K562 (cell line): ENCODE data around the gene USP7. TPM values are rescaled to one million over a fixed set of nuclear protein-coding genes. Genes with fewer than 3 reads are reported as not detected.

Source experiments
- ATAC-seq: fragments of 200-7000 bp; cut with Tn5 transposase; 3 replicates; pipeline ENCODE4 v1.9.1; 2020; ENCODE audit warnings: moderate library complexity
- BruUV-seq: library from RNA; stranded (reverse); fragments of 400-500 nt; replicated peaks from 2 replicates; lab custom pipeline; 2021; lab: Mats Ljungman, UMichigan
- CTCF ChIA-PET: fragments of 300-600 bp; formaldehyde crosslinking; extraction: SDS; loops from one replicate; lab custom pipeline; 2021; ENCODE audit warnings: low intra/inter-chr PET ratio; lab: Yijun Ruan, JAX
- POLR2A ChIA-PET: fragments of 300-600, 350-650 bp; sonication (Branson Sonifier 250); formaldehyde crosslinking; extraction: SDS; loops from one replicate; lab custom pipeline; 2021; ENCODE audit warnings: antibody characterized with exemption, inconsistent platforms; lab: Yijun Ruan, JAX
- DNase-seq, 4 experiments: peaks; one replicate each; pipeline versions ENCODE4 v3.0.0 to v3.0.0-alpha.2; 2011 to 2018; ENCODE audit warnings: low spot score in 3 of 4, mixed read lengths in 3 of 4; ENCODE audit errors: extremely low read depth in 1 of 4
- FAIRE-seq: peaks from 2 replicates; lab custom pipeline; 2011; peaks lifted over from hg19 to GRCh38; lab: Jason Lieb, UNC
- H2AFZ ChIP-seq: 2 replicates; pipeline ENCODE4 v1.6.0; 2011; ENCODE audit warnings: low read depth, low read length, control low read depth, inconsistent platforms
- H3K27ac ChIP-seq: fragments of 200-600 bp; 3 replicates; pipeline ENCODE4 v1.8.0; 2011; ENCODE audit warnings: low read depth, mild to moderate bottlenecking, control low read depth, inconsistent platforms, low read length, moderate library complexity, mixed read lengths; ENCODE audit errors: extremely low read depth
- H3K27me3 ChIP-seq, 2 experiments: fragments of 300-600 bp in 1 of 2; 2 replicates in 1 of 2; 3 replicates in 1 of 2; pipeline versions ENCODE4 v1.6.0 to v1.8.0; 2011; ENCODE audit warnings: inconsistent platforms in 2 of 2, low read length in 2 of 2, mild to moderate bottlenecking in 1 of 2, mixed read lengths in 1 of 2, moderate library complexity in 1 of 2; ENCODE audit not compliant: control insufficient read depth in 2 of 2, insufficient read depth in 2 of 2
- H3K36me3 ChIP-seq: fragments of 300-600 bp; 3 replicates; pipeline ENCODE4 v1.8.0; 2011; ENCODE audit warnings: mild to moderate bottlenecking, low read length, inconsistent platforms; ENCODE audit not compliant: control insufficient read depth, insufficient read depth
- H3K4me1 ChIP-seq, 2 experiments: fragments of 200-600 bp in 1 of 2; replicated peaks in 1 of 2; 2 replicates in 1 of 2; 3 replicates in 1 of 2; pipeline versions ENCODE4 v1.5.1 to v1.8.0; 2011; ENCODE audit warnings: inconsistent platforms in 2 of 2, low read length in 2 of 2, mild to moderate bottlenecking in 1 of 2, mixed read lengths in 1 of 2, moderate library complexity in 1 of 2; ENCODE audit not compliant: control insufficient read depth in 2 of 2, insufficient read depth in 2 of 2
- H3K4me2 ChIP-seq: 2 replicates; pipeline ENCODE4 v1.6.1; 2011; ENCODE audit warnings: low read length, control low read depth, inconsistent platforms, mixed read lengths; ENCODE audit not compliant: insufficient read depth
- H3K4me3 ChIP-seq: fragments of 200-600 bp; sonication (generic), shearing (Covaris generic); 2 replicates; pipeline ENCODE4 v1.5.1; 2016; ENCODE audit warnings: control low read depth, inconsistent platforms
- H3K79me2 ChIP-seq: fragments of 200-600 bp; 3 replicates; pipeline ENCODE4 v1.8.0; 2011; ENCODE audit warnings: low read length, inconsistent platforms; ENCODE audit not compliant: control insufficient read depth, insufficient read depth
- H3K9ac ChIP-seq, 2 experiments: 2 replicates each; pipeline versions ENCODE4 v1.6.0 to v1.6.1; 2011; ENCODE audit warnings: low read depth in 2 of 2, low read length in 2 of 2, control low read depth in 1 of 2, inconsistent platforms in 1 of 2, mild to moderate bottlenecking in 1 of 2, mixed read lengths in 1 of 2; ENCODE audit not compliant: insufficient read depth in 1 of 2
- H3K9me1 ChIP-seq: one replicate; pipeline ENCODE4 v1.6.0; 2011; ENCODE audit warnings: inconsistent platforms, mild to moderate bottlenecking, low read length, moderate library complexity; ENCODE audit not compliant: control insufficient read depth, insufficient read depth
- H3K9me3 ChIP-seq: replicated peaks from 2 replicates; pipeline ENCODE4 v1.5.1; 2011; ENCODE audit warnings: low read depth, low read length, inconsistent platforms; ENCODE audit not compliant: control insufficient read depth, insufficient read depth
- H4K20me1 ChIP-seq: replicated peaks from 2 replicates; pipeline ENCODE4 v1.6.1; 2011; ENCODE audit warnings: low read length, inconsistent platforms, mixed read lengths; ENCODE audit not compliant: control insufficient read depth, insufficient read depth
- FOXA3 ChIP-seq, 2 experiments: fragments of 450-650 bp in 1 of 2; sonication (generic) in 1 of 2; formaldehyde crosslinking; IDR thresholded peaks in 1 of 2; conservative IDR thresholded peaks in 1 of 2; 2 replicates each; pipeline versions ENCODE4 v1.4.0 to v1.8.0; 2020 to 2022; ENCODE audit warnings: mild to moderate bottlenecking in 2 of 2, missing genetic modification reagents in 1 of 2
- HDAC1 ChIP-seq, 2 experiments: fragments of 450-650 bp; IDR thresholded peaks; 2 replicates each; pipeline ENCODE4 v1.6.1; 2016 to 2017; ENCODE audit warnings: inconsistent platforms in 1 of 2, mild to moderate bottlenecking in 1 of 2, moderate library complexity in 1 of 2
- HNRNPLL ChIP-seq: fragments of 200-400 bp; formaldehyde crosslinking; IDR thresholded peaks from 2 replicates; pipeline ENCODE4 v1.6.1; 2017; ENCODE audit warnings: low read length, low read depth, mild to moderate bottlenecking; ENCODE audit not compliant: poor library complexity, severe bottlenecking
- MAFF ChIP-seq: IDR thresholded peaks from 2 replicates; pipeline ENCODE4 v1.6.1; 2012; ENCODE audit warnings: low read length, improper control_type of control experiment
- MTA2 ChIP-seq: fragments of 450-650 bp; IDR thresholded peaks from 2 replicates; pipeline ENCODE4 v1.6.1; 2016; ENCODE audit warnings: low read depth
- POLR2AphosphoS2 ChIP-seq: IDR thresholded peaks from 2 replicates; pipeline ENCODE4 v1.6.1; 2012; ENCODE audit warnings: low read length, improper control_type of control experiment
- SRSF9 ChIP-seq: fragments of 200-400 bp; formaldehyde crosslinking; IDR thresholded peaks from 2 replicates; pipeline ENCODE4 v1.6.1; 2017; ENCODE audit warnings: low read depth, low read length, borderline replicate concordance
- ZKSCAN1 ChIP-seq: fragments of 150-350 bp; IDR thresholded peaks from 2 replicates; pipeline ENCODE4 v1.6.1; 2016; ENCODE audit warnings: low read depth, low read length
- ZNF124 ChIP-seq: sonication (generic); formaldehyde crosslinking; IDR thresholded peaks from 2 replicates; pipeline ENCODE4 v1.8.1; 2022; ENCODE audit warnings: missing genetic modification reagents
- WGBS: fragments of 100-300 bp; shearing (Covaris generic); methylation state at CpG from one replicate; pipeline ENCODE4 v1.1.6; 2016; ENCODE audit warnings: low coverage, mixed read lengths; ENCODE audit not compliant: insufficient coverage; ENCODE audit errors: missing lambda C conversion rate; 5-methylcytosine and 5-hydroxymethylcytosine counted together
- in situ Hi-C: fragments of 300-500 bp; cut with MboI; formaldehyde crosslinking; loops from 4 replicates; pipeline ENCODE4 v1.15.0; 2018; ENCODE audit warnings: inconsistent platforms, mixed read lengths
- intact Hi-C: fragments of 100-400 bp; cut with micrococcal nuclease; formaldehyde crosslinking; loops from 2 replicates; pipeline ENCODE4 v1.14.2; 2022
- polyA plus RNA-seq, 8 experiments: library from polyadenylated mRNA; depleted of rRNA in 4 of 8; stranded (reverse) in 5 of 8; unstranded in 3 of 8; fragments of >200 nt; fragmentation: Nextera tagmentation in 2 of 8; fragmentation: Illumina TruSeq in 1 of 8; extraction: Ambion mirVana in 2 of 8; extraction: Trizol in 1 of 8; gene quantifications; 2 replicates each; pipeline versions ENCODE4 v1.2.1 to v1.2.3, GENCODE V29; 2011 to 2014; ENCODE audit warnings: inconsistent platforms in 1 of 8, missing spikeins in 1 of 8
- total RNA-seq, 7 experiments: library from RNA; depleted of rRNA in 6 of 7; stranded (reverse); fragments of >200 nt in 6 of 7; fragmentation: Illumina TruSeq in 2 of 7; extraction: Trizol in 2 of 7; gene quantifications; 2 replicates each; pipeline versions ENCODE4 v1.2.1 to v1.2.3, GENCODE V29; 2011 to 2021; ENCODE audit warnings: low replicate concordance in 1 of 7
- TF ChIP-seq, protein P1 (sequence below): fragments of 450-650 bp; formaldehyde crosslinking; IDR thresholded peaks from 2 replicates; pipeline ENCODE4 v1.4.0; 2022; ENCODE audit warnings: missing genetic modification characterization
- TF ChIP-seq, protein P2 (sequence below): sonication (generic); formaldehyde crosslinking; IDR thresholded peaks from 2 replicates; pipeline ENCODE4 v1.8.1; 2023; ENCODE audit warnings: mild to moderate bottlenecking, missing genetic modification reagents

USP7 gene
- total and polyA plus RNA-seq, 9 of the 15 experiments (the other 6 are each of a cell fraction or from before 2014, with no cell fraction given) = 17.1 to 145 (median 57.9) TPM

DNA sequence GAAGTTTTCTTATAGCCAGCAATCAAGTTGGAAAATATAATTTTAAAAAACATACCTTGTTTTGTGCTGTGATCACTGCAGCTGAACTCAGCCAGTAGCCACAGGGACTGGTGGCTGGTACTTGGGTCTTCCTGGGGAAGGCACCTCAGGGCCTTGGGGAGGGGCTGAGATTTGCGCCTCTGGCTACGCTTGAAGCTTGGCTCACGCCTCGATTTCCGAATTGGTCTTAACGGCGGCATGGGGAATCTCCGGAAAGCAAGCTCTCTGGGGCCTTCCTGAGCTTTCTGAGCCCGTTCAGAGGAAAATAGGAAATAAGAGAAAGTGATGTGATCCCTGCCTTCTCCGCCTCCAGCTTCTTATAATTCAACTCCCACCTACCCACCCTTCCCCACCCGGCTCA, 11.3 kb upstream of the USP7 start:
- no peak for FAIRE-seq
- Histone ChIP-seq H3K36me3 (no peaks in the 10 kb centered on the region), H3K4me2 (no peak overlapping the region)
- in situ Hi-C loops = no loop called here
- no peak for TF ChIP-seq FOXA3 (CRISPR knock-in tag; conservative IDR thresholded peaks at IDR 0.05 in 1 of 2, IDR thresholded peaks at IDR 0.05 in 1 of 2)
- peak; percentile 61 for TF ChIP-seq HNRNPLL
- TF ChIP-seq, all 486 proteins: peak for 1
- Histone ChIP-seq H2AFZ (no peak overlapping the region), H3K9me1 (no peaks in the 10 kb centered on the region), H3K4me1 (no peaks in the 10 kb centered on the region), H3K27ac (no peak overlapping the region), H4K20me1 (no peaks in the 10 kb centered on the region; the same call in 1 of the 2 replicates), H3K9ac (no peak overlapping the region), H3K4me3 (no peak overlapping the region), H3K9me3 (no peaks in the 10 kb centered on the region), H3K27me3 (peaks cover 20 to 27% of the 10 kb centered on the region in 2 experiments; a peak in 4 of 5 replicates), H3K79me2 (no peaks in the 10 kb centered on the region)
- DNase-seq = no peak
- intact Hi-C loops = no loop called here
- POLR2A ChIA-PET = interaction anchor here (0.7 to 1.4 kb wide), 5 partner anchors 11 to 102 kb away, joined by 3 to 4 read pairs (median 3); partner anchors contain the start of gene USP7
- ATAC-seq = no peak
- WGBS = 17% methylated on average over 11 of the region's 11 CpGs
- BruUV-seq = no TSS peak
- CTCF ChIA-PET = no interaction called here

DNA sequence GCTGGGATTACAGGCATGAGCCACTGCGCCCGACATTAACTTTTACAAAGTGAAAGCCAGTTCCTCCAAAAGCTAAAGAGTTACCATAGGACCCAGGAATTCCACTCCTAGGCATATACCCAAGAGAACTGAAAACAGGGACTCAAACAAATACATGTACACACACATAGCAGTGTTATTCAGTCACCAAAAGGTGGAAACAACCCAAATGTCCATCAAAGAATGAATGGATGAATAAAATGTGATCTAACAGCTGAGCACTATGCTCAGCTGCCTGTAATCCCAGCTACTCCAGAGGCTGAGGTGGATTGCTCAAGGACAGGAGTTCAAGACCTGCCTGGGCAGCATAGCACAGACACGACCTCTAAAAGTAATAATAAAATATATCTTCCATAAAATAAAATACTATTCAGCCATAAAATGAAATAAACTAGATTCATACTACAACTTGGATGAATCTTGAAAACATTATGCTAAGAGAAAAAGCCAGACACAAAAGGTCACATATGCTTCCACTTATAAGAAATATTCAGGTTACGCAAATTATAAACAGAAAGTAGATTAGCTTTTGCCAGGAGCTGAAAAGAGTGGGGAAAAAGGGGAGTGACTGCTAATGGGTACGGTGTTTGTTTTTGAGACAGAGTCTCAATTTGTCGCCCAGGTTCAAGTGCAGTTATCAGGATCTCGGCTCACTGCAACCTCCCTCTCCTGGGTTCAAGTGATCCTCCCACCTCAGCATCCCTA, 9.3 kb upstream of the USP7 start:
- Histone ChIP-seq H3K4me3 (no peak overlapping the region), H3K4me1 (peaks cover 0 to 1% of the 10 kb centered on the region in 2 experiments; a peak in 1 of 5 replicates), H3K36me3 (no peaks in the 10 kb centered on the region), H3K9me3 (no peaks in the 10 kb centered on the region), H3K9ac (no peak overlapping the region), H4K20me1 (no peaks in the 10 kb centered on the region; the same call in 1 of the 2 replicates), H3K4me2 (no peak overlapping the region), H3K9me1 (no peaks in the 10 kb centered on the region), H3K79me2 (no peaks in the 10 kb centered on the region), H3K27me3 (peaks cover 20 to 26% of the 10 kb centered on the region in 2 experiments; a peak in 4 of 5 replicates), H3K27ac (no peak overlapping the region), H2AFZ (no peak overlapping the region)
- FAIRE-seq (no peak), DNase-seq (no peak), ATAC-seq (no peak)
- in situ Hi-C loops = no loop called here
- POLR2A ChIA-PET = interaction anchor here (0.6 to 1.2 kb wide), 4 partner anchors 9 to 92 kb away, joined by 3 to 4 read pairs (median 4); no protein-coding TSS in a partner anchor
- BruUV-seq = no TSS peak
- intact Hi-C loops = no loop called here
- CTCF ChIA-PET = no interaction called here
- 25% methylated on average over 7 of the region's 7 CpGs for WGBS
- TF ChIP-seq ZNF124 (CRISPR knock-in tag) (no peak), POLR2AphosphoS2 (no peak), ZKSCAN1 (no peak), MAFF (no peak), MTA2 (no peak), SRSF9 (no peak), HDAC1 (IDR thresholded peaks at IDR 0.05) (no peak)
- TF ChIP-seq, protein P1, sequence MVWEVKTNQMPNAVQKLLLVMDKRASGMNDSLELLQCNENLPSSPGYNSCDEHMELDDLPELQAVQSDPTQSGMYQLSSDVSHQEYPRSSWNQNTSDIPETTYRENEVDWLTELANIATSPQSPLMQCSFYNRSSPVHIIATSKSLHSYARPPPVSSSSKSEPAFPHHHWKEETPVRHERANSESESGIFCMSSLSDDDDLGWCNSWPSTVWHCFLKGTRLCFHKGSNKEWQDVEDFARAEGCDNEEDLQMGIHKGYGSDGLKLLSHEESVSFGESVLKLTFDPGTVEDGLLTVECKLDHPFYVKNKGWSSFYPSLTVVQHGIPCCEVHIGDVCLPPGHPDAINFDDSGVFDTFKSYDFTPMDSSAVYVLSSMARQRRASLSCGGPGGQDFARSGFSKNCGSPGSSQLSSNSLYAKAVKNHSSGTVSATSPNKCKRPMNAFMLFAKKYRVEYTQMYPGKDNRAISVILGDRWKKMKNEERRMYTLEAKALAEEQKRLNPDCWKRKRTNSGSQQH (CRISPR knock-in tag) = no peak
- TF ChIP-seq, protein P2, sequence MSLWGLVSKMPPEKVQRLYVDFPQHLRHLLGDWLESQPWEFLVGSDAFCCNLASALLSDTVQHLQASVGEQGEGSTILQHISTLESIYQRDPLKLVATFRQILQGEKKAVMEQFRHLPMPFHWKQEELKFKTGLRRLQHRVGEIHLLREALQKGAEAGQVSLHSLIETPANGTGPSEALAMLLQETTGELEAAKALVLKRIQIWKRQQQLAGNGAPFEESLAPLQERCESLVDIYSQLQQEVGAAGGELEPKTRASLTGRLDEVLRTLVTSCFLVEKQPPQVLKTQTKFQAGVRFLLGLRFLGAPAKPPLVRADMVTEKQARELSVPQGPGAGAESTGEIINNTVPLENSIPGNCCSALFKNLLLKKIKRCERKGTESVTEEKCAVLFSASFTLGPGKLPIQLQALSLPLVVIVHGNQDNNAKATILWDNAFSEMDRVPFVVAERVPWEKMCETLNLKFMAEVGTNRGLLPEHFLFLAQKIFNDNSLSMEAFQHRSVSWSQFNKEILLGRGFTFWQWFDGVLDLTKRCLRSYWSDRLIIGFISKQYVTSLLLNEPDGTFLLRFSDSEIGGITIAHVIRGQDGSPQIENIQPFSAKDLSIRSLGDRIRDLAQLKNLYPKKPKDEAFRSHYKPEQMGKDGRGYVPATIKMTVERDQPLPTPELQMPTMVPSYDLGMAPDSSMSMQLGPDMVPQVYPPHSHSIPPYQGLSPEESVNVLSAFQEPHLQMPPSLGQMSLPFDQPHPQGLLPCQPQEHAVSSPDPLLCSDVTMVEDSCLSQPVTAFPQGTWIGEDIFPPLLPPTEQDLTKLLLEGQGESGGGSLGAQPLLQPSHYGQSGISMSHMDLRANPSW (CRISPR knock-in tag) = no peak
